ENCODE measurements around the gene UGT2A1.
"Not testable (repeated sequence)": the region's sequence is repeated elsewhere in the genome, so short reads cannot be mapped to it uniquely, and the experiment has no call there.

Gene UGT2A1

GRCh38 chr4:69653147-69653546 lies at the start of gene UGT2A1:
TSS of gene UGT2A1 (minus strand) at chr4:69653247. CDS start at chr4:69647644, 5,603 bp downstream.
- Histone ChIP-seq H3K36me3 (ENCODE audit: control insufficient read depth in 2 of 2, insufficient read depth in 2 of 2, low read length in 2 of 2) (no peaks in the 10 kb centered on the region), H3K27ac (ENCODE audit: low read length) (no peak within 1 kb of the TSS), H3K4me3 (ENCODE audit: low read length in 2 of 2) (no peak within 1 kb of the TSS), H3K9me3 (ENCODE audit: control insufficient read depth in 2 of 2, low read length in 2 of 2) (no peaks in the 10 kb centered on the region), H3K9ac (ENCODE audit: low read length in 2 of 2) (no peak within 1 kb of the TSS), H3K4me1 (ENCODE audit: control insufficient read depth, insufficient read depth, low read length) (no peaks in the 10 kb centered on the region), H3K27me3 (ENCODE audit: control insufficient read depth in 1 of 2, insufficient read depth in 2 of 2, low read length in 2 of 2) (no peaks in the 10 kb centered on the region)

DNA sequence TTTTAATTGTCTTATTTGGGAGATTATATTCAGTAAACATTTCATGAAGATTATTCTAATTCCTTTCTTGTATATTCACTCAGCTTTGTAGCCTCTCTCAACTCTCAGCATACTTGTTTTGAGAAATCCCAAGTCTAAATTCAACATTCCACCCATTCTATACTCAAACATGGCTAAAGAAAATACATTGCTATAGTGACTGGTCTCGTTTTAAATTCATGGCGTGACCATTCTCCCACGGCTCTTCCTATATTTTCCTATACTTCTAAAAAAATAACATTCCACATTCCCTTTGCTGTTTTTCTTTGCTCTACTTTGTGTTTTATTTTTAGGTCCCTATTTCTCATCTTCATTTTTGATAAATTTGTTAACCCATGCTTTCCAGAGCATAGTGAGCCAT lies 49.2 kb upstream of the UGT2A1 start:
- H3K4me3 ChIP-seq (ENCODE audit: low read length in 2 of 2): no peak overlapping the region
- H3K9me3 ChIP-seq (ENCODE audit: control insufficient read depth in 2 of 2, low read length in 2 of 2): peaks cover 4 to 5% of the 10 kb centered on the region in 2 donors
- H3K36me3 ChIP-seq (ENCODE audit: control insufficient read depth in 2 of 2, insufficient read depth in 2 of 2, low read length in 2 of 2): no peaks in the 10 kb centered on the region
- no peaks in the 10 kb centered on the region for H3K27me3 ChIP-seq (ENCODE audit: control insufficient read depth in 1 of 2, insufficient read depth in 2 of 2, low read length in 2 of 2)
- no peaks in the 10 kb centered on the region for H3K4me1 ChIP-seq (ENCODE audit: control insufficient read depth, insufficient read depth, low read length)
- H3K9ac ChIP-seq (ENCODE audit: low read length in 2 of 2): no peak overlapping the region
- no peak overlapping the region for H3K27ac ChIP-seq (ENCODE audit: low read length)

DNA sequence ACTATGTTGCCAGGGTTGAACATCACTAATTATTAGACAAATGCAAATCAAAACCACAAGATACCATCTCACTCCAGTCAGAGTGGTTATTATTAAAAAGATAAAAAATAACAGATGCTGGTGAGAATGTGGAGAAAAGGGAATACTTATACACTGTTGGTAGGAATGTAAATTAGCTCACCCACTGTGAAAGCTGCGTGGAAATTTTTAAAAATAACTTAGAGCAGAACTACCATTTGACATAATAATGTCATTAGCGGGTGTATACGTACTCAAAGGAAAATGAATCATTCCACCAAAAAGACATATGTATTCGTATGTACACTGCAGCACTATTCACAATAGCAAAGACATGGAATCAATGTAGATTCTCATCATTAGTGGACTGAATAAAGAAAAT lies 48.6 kb upstream of the UGT2A1 start:
- H3K36me3 ChIP-seq (ENCODE audit: control insufficient read depth in 2 of 2, insufficient read depth in 2 of 2, low read length in 2 of 2): no peaks in the 10 kb centered on the region
- no peak overlapping the region for H3K4me3 ChIP-seq (ENCODE audit: low read length in 2 of 2)
- H3K4me1 ChIP-seq (ENCODE audit: control insufficient read depth, insufficient read depth, low read length): no peaks in the 10 kb centered on the region
- H3K27ac ChIP-seq (ENCODE audit: low read length): no peak overlapping the region
- peaks cover 4 to 5% of the 10 kb centered on the region in 2 donors for H3K9me3 ChIP-seq (ENCODE audit: control insufficient read depth in 2 of 2, low read length in 2 of 2)
- no peak overlapping the region for H3K9ac ChIP-seq (ENCODE audit: low read length in 2 of 2)
- H3K27me3 ChIP-seq (ENCODE audit: control insufficient read depth in 1 of 2, insufficient read depth in 2 of 2, low read length in 2 of 2): no peaks in the 10 kb centered on the region

GRCh38 chr4:69697536-69698242 lies 44.6 kb upstream of the UGT2A1 start:
- H3K4me3 ChIP-seq (ENCODE audit: low read length in 2 of 2): no peak overlapping the region
- H3K27ac ChIP-seq (ENCODE audit: low read length): no peak overlapping the region
- no peaks in the 10 kb centered on the region for H3K27me3 ChIP-seq (ENCODE audit: control insufficient read depth in 1 of 2, insufficient read depth in 2 of 2, low read length in 2 of 2)

DNA sequence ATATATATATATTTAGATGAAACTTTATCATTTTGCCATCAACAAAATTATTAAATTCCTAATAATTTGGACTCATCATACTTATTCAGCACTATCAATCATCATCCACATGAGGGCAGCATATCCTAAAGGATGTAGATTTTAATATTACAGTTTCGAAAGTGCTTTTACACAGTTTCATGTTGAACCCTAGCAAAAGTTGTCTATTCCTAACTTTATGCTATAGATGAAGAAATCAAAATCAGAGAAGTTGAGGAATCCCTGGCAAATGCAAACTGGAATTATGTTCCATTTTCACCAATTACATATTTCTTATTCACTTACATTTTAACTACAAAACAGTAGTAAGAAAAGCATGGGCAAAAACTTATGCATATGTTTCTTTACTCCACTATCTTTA lies 36.6 kb upstream of the UGT2A1 start:
- Histone ChIP-seq H3K36me3 (ENCODE audit: control insufficient read depth in 2 of 2, insufficient read depth in 2 of 2, low read length in 2 of 2) (no peaks in the 10 kb centered on the region), H3K4me1 (ENCODE audit: control insufficient read depth, insufficient read depth, low read length) (no peaks in the 10 kb centered on the region), H3K27ac (ENCODE audit: low read length) (no peak overlapping the region), H3K4me3 (ENCODE audit: low read length in 2 of 2) (no peak overlapping the region), H3K27me3 (ENCODE audit: control insufficient read depth in 1 of 2, insufficient read depth in 2 of 2, low read length in 2 of 2) (no peaks in the 10 kb centered on the region), H3K9ac (ENCODE audit: low read length in 2 of 2) (no peak overlapping the region), H3K9me3 (ENCODE audit: control insufficient read depth in 2 of 2, low read length in 2 of 2) (no peaks in the 10 kb centered on the region)

More at GRCh38 chr4:69697536-69698242, 44.6 kb upstream of the UGT2A1 start:
- Histone ChIP-seq H3K36me3 (ENCODE audit: control insufficient read depth in 2 of 2, insufficient read depth in 2 of 2, low read length in 2 of 2) (no peaks in the 10 kb centered on the region), H3K4me1 (ENCODE audit: control insufficient read depth, insufficient read depth, low read length) (no peaks in the 10 kb centered on the region), H3K9me3 (ENCODE audit: control insufficient read depth in 2 of 2, low read length in 2 of 2) (peaks cover 4 to 5% of the 10 kb centered on the region in 2 donors), H3K9ac (ENCODE audit: low read length in 2 of 2) (no peak overlapping the region)

GRCh38 chr4:69684804-69685203 lies 31.8 kb upstream of the UGT2A1 start:
- H3K9me3 ChIP-seq (ENCODE audit: control insufficient read depth in 2 of 2, low read length in 2 of 2): no peaks in the 10 kb centered on the region
- no peaks in the 10 kb centered on the region for H3K4me1 ChIP-seq (ENCODE audit: control insufficient read depth, insufficient read depth, low read length)
- H3K36me3 ChIP-seq (ENCODE audit: control insufficient read depth in 2 of 2, insufficient read depth in 2 of 2, low read length in 2 of 2): no peaks in the 10 kb centered on the region
- no peaks in the 10 kb centered on the region for H3K27me3 ChIP-seq (ENCODE audit: control insufficient read depth in 1 of 2, insufficient read depth in 2 of 2, low read length in 2 of 2)
- H3K4me3 ChIP-seq (ENCODE audit: low read length in 2 of 2): no peak overlapping the region
- H3K9ac ChIP-seq (ENCODE audit: low read length in 2 of 2): no peak overlapping the region
- H3K27ac ChIP-seq (ENCODE audit: low read length): no peak overlapping the region

GRCh38 chr4:69668680-69669079 lies 15.6 kb upstream of the UGT2A1 start:
- Histone ChIP-seq H3K27ac (ENCODE audit: low read length) (no peak overlapping the region), H3K27me3 (ENCODE audit: control insufficient read depth in 1 of 2, insufficient read depth in 2 of 2, low read length in 2 of 2) (no peaks in the 10 kb centered on the region)

DNA sequence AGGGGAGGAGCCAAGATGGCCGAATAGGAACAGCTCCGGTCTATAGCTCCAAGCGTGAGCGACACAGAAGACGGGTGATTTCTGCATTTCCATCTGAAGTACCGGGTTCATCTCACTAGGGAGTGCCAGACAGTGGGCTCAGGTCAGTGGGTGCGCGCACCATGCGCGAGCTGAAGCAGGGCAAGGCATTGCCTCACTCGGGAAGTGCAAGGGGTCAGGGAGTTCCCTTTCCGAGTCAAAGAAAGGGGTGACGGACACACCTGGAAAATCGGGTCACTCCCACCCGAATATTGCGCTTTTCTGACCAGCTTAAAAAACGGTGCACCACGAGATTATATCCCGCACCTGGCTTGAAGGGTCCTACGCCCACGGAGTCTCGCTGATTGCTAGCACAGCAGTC lies 11.0 kb upstream of the UGT2A1 start:
- not testable (repeated sequence) for H3K9ac ChIP-seq (ENCODE audit: low read length in 2 of 2); H3K36me3 ChIP-seq (ENCODE audit: control insufficient read depth in 2 of 2, insufficient read depth in 2 of 2, low read length in 2 of 2); H3K4me1 ChIP-seq (ENCODE audit: control insufficient read depth, insufficient read depth, low read length); H3K27me3 ChIP-seq (ENCODE audit: control insufficient read depth in 1 of 2, insufficient read depth in 2 of 2, low read length in 2 of 2); H3K9me3 ChIP-seq (ENCODE audit: control insufficient read depth in 2 of 2, low read length in 2 of 2); H3K27ac ChIP-seq (ENCODE audit: low read length); H3K4me3 ChIP-seq (ENCODE audit: low read length in 2 of 2)

More at GRCh38 chr4:69668680-69669079, 15.6 kb upstream of the UGT2A1 start:
- H3K9ac ChIP-seq (ENCODE audit: low read length in 2 of 2): no peak overlapping the region
- H3K9me3 ChIP-seq (ENCODE audit: control insufficient read depth in 2 of 2, low read length in 2 of 2): no peaks in the 10 kb centered on the region
- no peak overlapping the region for H3K4me3 ChIP-seq (ENCODE audit: low read length in 2 of 2)
- H3K4me1 ChIP-seq (ENCODE audit: control insufficient read depth, insufficient read depth, low read length): no peaks in the 10 kb centered on the region
- H3K36me3 ChIP-seq (ENCODE audit: control insufficient read depth in 2 of 2, insufficient read depth in 2 of 2, low read length in 2 of 2): no peaks in the 10 kb centered on the region

- not testable (repeated sequence) for H3K4me3 ChIP-seq (ENCODE audit: low read length in 2 of 2); H3K4me1 ChIP-seq (ENCODE audit: control insufficient read depth, insufficient read depth, low read length); H3K27ac ChIP-seq (ENCODE audit: low read length); H3K36me3 ChIP-seq (ENCODE audit: control insufficient read depth in 2 of 2, insufficient read depth in 2 of 2, low read length in 2 of 2); H3K9ac ChIP-seq (ENCODE audit: low read length in 2 of 2); H3K9me3 ChIP-seq (ENCODE audit: control insufficient read depth in 2 of 2, low read length in 2 of 2); H3K27me3 ChIP-seq (ENCODE audit: control insufficient read depth in 1 of 2, insufficient read depth in 2 of 2, low read length in 2 of 2)
Measured at GRCh38 chr4:69661130-69661803, 8.2 kb upstream of the UGT2A1 start.

DNA sequence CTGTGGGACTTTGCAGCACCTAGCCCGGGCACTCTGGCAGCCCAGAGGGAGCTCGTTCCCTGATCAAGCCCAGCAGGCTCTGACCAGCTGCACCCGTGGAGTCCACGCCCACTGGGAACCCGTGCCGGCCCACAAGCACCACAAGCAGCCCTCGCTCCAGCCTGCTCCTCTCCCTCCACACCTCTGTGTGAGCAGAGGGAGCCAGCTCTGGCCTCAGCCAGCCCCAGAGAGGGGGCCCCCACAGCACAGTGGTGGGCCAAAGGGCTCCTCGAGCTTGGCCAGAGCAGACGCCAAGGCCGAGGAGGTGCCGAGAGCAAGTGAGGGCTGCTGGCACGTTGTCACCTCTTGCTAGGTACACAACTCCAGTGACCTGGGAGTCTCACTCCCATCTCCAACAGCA lies 5.1 kb upstream of the UGT2A1 start:
- no peaks in the 10 kb centered on the region for H3K27me3 ChIP-seq (ENCODE audit: control insufficient read depth in 1 of 2, insufficient read depth in 2 of 2, low read length in 2 of 2)
- H3K4me1 ChIP-seq (ENCODE audit: control insufficient read depth, insufficient read depth, low read length): no peaks in the 10 kb centered on the region
- H3K27ac ChIP-seq (ENCODE audit: low read length): no peak overlapping the region
- no peak overlapping the region for H3K4me3 ChIP-seq (ENCODE audit: low read length in 2 of 2)
- no peak overlapping the region for H3K9ac ChIP-seq (ENCODE audit: low read length in 2 of 2)
- no peaks in the 10 kb centered on the region for H3K9me3 ChIP-seq (ENCODE audit: control insufficient read depth in 2 of 2, low read length in 2 of 2)
- no peaks in the 10 kb centered on the region for H3K36me3 ChIP-seq (ENCODE audit: control insufficient read depth in 2 of 2, insufficient read depth in 2 of 2, low read length in 2 of 2)

GRCh38 chr4:69656653-69657158 lies 3.7 kb upstream of the UGT2A1 start:
- H3K27ac ChIP-seq (ENCODE audit: low read length): no peak overlapping the region
- no peaks in the 10 kb centered on the region for H3K4me1 ChIP-seq (ENCODE audit: control insufficient read depth, insufficient read depth, low read length)
- H3K4me3 ChIP-seq (ENCODE audit: low read length in 2 of 2): no peak overlapping the region
- H3K9me3 ChIP-seq (ENCODE audit: control insufficient read depth in 2 of 2, low read length in 2 of 2): no peaks in the 10 kb centered on the region
- no peaks in the 10 kb centered on the region for H3K36me3 ChIP-seq (ENCODE audit: control insufficient read depth in 2 of 2, insufficient read depth in 2 of 2, low read length in 2 of 2)
- H3K9ac ChIP-seq (ENCODE audit: low read length in 2 of 2): no peak overlapping the region
- H3K27me3 ChIP-seq (ENCODE audit: control insufficient read depth in 1 of 2, insufficient read depth in 2 of 2, low read length in 2 of 2): no peaks in the 10 kb centered on the region

Measured in stomach smooth muscle (tissue), 2 donors.